ENCODE data around the gene LTBR. TPM values are rescaled to one million over a fixed set of nuclear protein-coding genes. Genes with fewer than 3 reads are reported as not detected.
A peak's percentile ranks its signal among the peaks of the same experiment; 100 is the strongest.

Gene LTBR
- total and polyA plus RNA-seq, 4 donors: 6.8 to 43.5 (median 21.1) TPM

DNA sequence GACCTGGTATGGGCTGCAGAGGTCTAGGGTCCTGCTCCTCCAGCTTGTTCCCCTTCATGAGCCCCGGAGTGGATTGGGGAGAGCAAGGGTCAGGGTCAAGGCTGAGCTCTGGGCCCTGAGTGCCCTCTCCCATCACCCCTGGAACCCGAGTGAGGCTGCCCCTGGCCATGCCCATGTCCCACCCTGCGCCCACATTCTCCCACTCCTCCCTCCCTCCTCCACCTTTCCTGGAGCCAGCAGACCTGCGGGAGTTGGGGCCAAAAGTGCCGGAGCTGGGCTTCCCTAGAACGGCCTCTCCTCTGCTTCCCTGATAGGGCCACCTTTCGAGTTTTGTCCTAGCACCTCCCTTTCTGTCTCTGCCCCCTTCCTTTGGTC lies 9.2 kb upstream of the LTBR start:
- Histone ChIP-seq H3K4me1 (ENCODE audit: control insufficient read depth, insufficient read depth, low read length) (peaks cover 20% of the 10 kb centered on the region), H3K27ac (ENCODE audit: low read depth, low read length) (no peak overlapping the region), H3K9me3 (ENCODE audit: control insufficient read depth, insufficient read depth, low read length) (no peaks in the 10 kb centered on the region), H3K27me3 (ENCODE audit: control insufficient read depth, insufficient read depth, low read length) (peaks cover 28% of the 10 kb centered on the region), H3K36me3 (ENCODE audit: control insufficient read depth, insufficient read depth, low read length) (no peaks in the 10 kb centered on the region), H3K4me3 (ENCODE audit: low read depth, low read length) (no peak overlapping the region)
- no peak for DNase-seq (ENCODE audit: low read depth in 4 of 6, low spot score in 6 of 6)
- 62% methylated on average over 7 of the region's 7 CpGs for WGBS (ENCODE audit: insufficient coverage)

DNA sequence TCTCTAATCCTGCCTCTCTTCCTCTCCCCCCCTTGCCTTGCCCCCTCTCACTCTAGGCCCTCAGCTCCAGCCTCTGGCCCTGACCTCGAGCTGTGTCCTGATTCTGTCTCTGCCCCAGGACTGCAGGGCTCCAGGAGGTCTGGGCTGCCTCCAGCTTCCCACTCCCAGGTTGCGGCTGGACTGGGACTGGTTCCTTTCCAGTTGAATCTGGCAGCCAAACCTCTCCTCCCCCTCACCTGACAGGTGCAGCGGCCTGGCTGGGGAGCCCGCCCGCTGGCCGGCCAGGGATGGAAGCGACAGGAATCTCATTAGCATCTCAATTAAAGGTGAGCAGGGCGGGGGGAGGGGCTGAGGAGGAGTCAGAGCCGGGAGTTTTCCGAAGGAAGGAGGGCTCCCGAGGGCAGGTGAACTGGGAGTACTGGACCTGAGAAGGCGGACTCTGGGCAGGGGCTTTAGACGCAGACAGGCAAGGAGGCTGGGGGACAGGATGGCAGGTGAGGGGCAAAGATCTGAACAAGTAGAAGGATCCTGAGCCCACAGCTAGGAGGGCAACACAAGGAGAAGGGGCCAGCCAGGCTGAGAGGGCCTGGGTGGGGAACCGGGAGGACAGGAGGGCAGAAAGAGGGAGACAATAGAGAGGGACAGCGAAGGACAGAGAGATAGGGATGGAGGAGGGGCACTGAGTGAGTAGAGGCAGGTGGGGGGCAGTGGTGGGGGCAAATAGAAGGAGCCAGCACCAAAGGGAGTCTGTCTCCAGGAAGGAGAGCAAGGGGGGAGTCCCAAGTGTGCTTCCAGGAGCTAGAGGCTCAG lies 8.5 kb upstream of the LTBR start, which contains the start of gene SCNN1A:
TSS of gene SCNN1A (minus strand) at position 295 of the 810 bp plus-strand sequence. CDS start 780 bp downstream, outside the sequence.
- H3K27me3 ChIP-seq (ENCODE audit: control insufficient read depth, insufficient read depth, low read length): peaks cover 28% of the 10 kb centered on the region
- WGBS (ENCODE audit: insufficient coverage): 61% methylated on average over 15 of the region's 15 CpGs

DNA sequence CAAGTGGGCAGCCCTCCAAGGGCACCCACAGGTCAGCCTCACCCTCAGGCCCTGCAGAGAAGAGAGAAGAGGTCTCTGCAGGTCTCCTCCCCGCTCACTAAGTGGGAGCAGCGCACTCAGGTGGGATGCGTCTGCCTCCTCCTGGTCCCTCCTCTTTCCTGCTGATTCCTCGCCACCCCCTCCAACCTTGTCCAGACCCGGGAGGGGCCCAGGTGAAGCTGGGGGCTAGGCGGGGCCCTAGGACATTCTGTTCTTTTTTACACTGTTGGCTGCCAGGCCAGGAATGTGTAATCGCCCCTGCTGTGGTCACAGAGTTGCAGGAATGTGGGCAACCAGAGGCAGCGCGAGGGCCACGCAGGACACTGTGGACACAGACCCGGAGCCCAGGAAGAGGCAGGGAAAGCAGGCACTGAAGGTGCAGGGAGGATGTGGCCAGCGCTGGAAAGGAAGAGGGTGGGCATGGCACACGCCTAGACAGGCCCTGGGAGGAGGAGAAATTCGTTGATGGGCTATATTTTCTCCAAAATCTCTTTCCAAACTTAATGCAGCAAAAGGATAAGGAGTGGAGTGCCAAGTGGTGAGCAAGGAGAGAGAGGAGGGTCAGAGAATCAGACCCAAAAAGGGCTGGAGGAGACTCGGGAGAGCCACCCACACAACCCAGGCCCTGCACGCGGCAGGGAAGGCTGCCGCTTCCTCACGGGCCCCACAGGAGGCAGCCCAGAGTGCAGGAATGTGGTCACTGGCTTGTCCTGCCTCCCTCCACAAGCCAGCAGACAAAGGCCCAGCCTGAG lies 7.7 kb upstream of the LTBR start:
- H3K4me3 ChIP-seq (ENCODE audit: low read depth, low read length): no peak overlapping the region
- no peak for DNase-seq (ENCODE audit: low read depth in 4 of 6, low spot score in 6 of 6)
- H3K9me3 ChIP-seq (ENCODE audit: control insufficient read depth, insufficient read depth, low read length): no peaks in the 10 kb centered on the region
- H3K27ac ChIP-seq (ENCODE audit: low read depth, low read length): peak overlapping the region; percentile 2
- peaks cover 20% of the 10 kb centered on the region for H3K4me1 ChIP-seq (ENCODE audit: control insufficient read depth, insufficient read depth, low read length)
- 60% methylated on average over 12 of the region's 19 CpGs for WGBS (ENCODE audit: insufficient coverage)
- H3K36me3 ChIP-seq (ENCODE audit: control insufficient read depth, insufficient read depth, low read length): no peaks in the 10 kb centered on the region
- H3K27me3 ChIP-seq (ENCODE audit: control insufficient read depth, insufficient read depth, low read length): peaks cover 28% of the 10 kb centered on the region

More for the DNA sequence above, 8.5 kb upstream of the LTBR start, which contains the start of gene SCNN1A:
- H3K27ac ChIP-seq (ENCODE audit: low read depth, low read length): peak within 1 kb of the TSS; percentile 2
- H3K4me3 ChIP-seq (ENCODE audit: low read depth, low read length): no peak within 1 kb of the TSS
- H3K4me1 ChIP-seq (ENCODE audit: control insufficient read depth, insufficient read depth, low read length): peaks cover 20% of the 10 kb centered on the region
- DNase-seq (ENCODE audit: low read depth in 4 of 6, low spot score in 6 of 6): no peak
- no peaks in the 10 kb centered on the region for H3K9me3 ChIP-seq (ENCODE audit: control insufficient read depth, insufficient read depth, low read length)
- H3K36me3 ChIP-seq (ENCODE audit: control insufficient read depth, insufficient read depth, low read length): no peaks in the 10 kb centered on the region

DNA sequence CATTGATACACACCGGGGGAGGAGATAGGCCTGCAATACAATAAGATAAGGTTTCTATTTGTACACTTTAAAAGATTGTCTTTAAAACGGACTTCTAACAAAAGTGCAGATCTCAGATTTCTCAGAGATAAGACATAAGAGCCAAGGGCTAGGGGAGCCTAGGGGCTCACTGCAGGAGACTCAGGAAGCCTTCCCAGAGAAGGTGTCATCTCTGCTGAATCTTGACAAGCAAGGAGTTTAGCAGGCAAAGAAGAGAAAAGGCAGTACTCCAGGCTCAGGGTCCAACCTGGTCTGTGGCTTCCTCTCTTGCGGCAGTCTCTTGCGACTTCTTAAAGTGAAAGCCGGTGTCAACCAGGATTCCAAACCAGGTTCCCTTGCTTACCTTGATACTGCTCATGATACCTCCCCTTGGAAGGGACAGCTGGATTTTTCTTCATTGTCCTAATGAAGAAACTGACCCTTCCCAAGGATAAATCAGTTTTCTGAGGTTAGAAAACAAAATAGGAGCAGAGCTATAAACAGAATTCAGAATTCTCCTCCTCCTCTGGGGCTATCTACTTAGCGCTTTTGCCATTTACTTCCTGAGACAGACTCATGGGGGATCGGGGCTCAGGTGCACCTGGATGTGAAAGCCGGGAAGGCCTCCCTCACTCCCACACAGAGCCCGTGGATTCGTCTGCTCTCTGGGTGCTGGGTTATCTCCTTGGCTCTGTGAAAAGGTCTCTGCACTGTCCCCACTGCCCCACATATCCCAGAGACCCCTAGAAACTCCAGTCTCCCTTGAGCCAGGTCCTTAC lies 6.9 kb upstream of the LTBR start:
- Histone ChIP-seq H3K4me1 (ENCODE audit: control insufficient read depth, insufficient read depth, low read length) (peaks cover 20% of the 10 kb centered on the region), H3K4me3 (ENCODE audit: low read depth, low read length) (no peak overlapping the region), H3K9me3 (ENCODE audit: control insufficient read depth, insufficient read depth, low read length) (no peaks in the 10 kb centered on the region), H3K27ac (ENCODE audit: low read depth, low read length) (peak overlapping the region; percentile 2), H3K36me3 (ENCODE audit: control insufficient read depth, insufficient read depth, low read length) (no peaks in the 10 kb centered on the region), H3K27me3 (ENCODE audit: control insufficient read depth, insufficient read depth, low read length) (peaks cover 28% of the 10 kb centered on the region)
- no peak for DNase-seq (ENCODE audit: low read depth in 4 of 6, low spot score in 6 of 6)
- WGBS (ENCODE audit: insufficient coverage): 73% methylated on average over 6 of the region's 10 CpGs

DNA sequence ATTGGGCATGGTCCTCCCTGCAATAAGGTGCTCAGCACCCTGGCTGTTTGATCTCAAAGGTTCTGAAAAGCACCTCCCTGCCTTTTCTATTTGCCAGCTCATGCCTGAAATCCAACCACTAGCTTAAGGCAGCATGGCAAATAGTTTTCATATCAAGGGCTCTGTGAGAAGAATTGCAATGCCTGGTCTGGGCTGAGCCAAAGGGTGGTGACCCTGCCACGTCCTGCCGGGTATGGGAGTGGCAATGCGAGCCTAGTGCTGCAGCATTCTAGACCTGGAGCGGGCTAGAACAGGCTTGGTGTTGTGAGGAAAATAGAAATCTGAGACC lies 6.3 kb upstream of the LTBR start:
- H3K9me3 ChIP-seq (ENCODE audit: control insufficient read depth, insufficient read depth, low read length): no peaks in the 10 kb centered on the region
- peaks cover 28% of the 10 kb centered on the region for H3K27me3 ChIP-seq (ENCODE audit: control insufficient read depth, insufficient read depth, low read length)
- H3K4me1 ChIP-seq (ENCODE audit: control insufficient read depth, insufficient read depth, low read length): peaks cover 15% of the 10 kb centered on the region
- no peak overlapping the region for H3K27ac ChIP-seq (ENCODE audit: low read depth, low read length)
- WGBS (ENCODE audit: insufficient coverage): 61% methylated on average over 3 of the region's 4 CpGs
- no peak for DNase-seq (ENCODE audit: low read depth in 4 of 6, low spot score in 6 of 6)
- no peaks in the 10 kb centered on the region for H3K36me3 ChIP-seq (ENCODE audit: control insufficient read depth, insufficient read depth, low read length)
- no peak overlapping the region for H3K4me3 ChIP-seq (ENCODE audit: low read depth, low read length)

DNA sequence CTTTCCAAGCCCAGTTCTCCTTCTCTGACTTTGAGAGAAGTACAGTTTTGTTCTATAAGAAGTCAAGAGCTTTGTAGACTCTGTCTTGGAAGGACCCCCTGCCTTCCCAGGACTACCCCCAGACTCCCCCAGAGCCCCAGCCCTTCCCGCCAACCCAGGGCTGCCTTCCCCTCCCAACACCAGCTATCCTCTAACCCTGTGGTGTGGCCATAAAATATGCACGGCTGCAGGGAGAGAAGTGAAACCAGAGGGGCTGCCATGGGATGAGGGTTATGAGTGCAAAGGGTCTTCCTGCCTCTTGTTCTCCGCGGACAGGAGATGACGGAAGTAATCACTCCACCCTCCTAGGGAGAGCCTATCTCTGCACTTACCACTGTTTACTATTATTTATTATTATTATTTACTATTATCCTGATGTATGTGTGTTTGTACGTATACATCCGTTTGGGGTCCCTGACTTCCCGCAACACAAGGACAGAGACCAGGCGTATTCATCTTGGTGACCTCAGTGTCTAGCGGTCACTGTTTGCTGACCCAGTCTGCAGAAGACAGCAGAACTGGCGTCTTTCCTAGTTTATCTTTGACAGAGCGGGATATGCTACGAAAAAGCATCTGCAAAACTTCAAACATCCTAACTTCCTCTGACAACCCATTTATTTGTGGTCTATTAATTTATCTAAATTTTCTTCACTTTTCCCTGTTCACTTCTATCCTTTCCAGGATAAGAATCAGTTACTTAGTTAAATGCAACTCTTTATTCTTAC lies 5.1 kb upstream of the LTBR start:
- no peaks in the 10 kb centered on the region for H3K36me3 ChIP-seq (ENCODE audit: control insufficient read depth, insufficient read depth, low read length)
- no peaks in the 10 kb centered on the region for H3K9me3 ChIP-seq (ENCODE audit: control insufficient read depth, insufficient read depth, low read length)
- peaks cover 24% of the 10 kb centered on the region for H3K4me1 ChIP-seq (ENCODE audit: control insufficient read depth, insufficient read depth, low read length)
- no peak overlapping the region for H3K27ac ChIP-seq (ENCODE audit: low read depth, low read length)
- H3K27me3 ChIP-seq (ENCODE audit: control insufficient read depth, insufficient read depth, low read length): peaks cover 25% of the 10 kb centered on the region
- H3K4me3 ChIP-seq (ENCODE audit: low read depth, low read length): no peak overlapping the region
- WGBS (ENCODE audit: insufficient coverage): 83% methylated on average over 3 of the region's 13 CpGs
- DNase-seq (ENCODE audit: low read depth in 4 of 6, low spot score in 6 of 6): no peak

DNA sequence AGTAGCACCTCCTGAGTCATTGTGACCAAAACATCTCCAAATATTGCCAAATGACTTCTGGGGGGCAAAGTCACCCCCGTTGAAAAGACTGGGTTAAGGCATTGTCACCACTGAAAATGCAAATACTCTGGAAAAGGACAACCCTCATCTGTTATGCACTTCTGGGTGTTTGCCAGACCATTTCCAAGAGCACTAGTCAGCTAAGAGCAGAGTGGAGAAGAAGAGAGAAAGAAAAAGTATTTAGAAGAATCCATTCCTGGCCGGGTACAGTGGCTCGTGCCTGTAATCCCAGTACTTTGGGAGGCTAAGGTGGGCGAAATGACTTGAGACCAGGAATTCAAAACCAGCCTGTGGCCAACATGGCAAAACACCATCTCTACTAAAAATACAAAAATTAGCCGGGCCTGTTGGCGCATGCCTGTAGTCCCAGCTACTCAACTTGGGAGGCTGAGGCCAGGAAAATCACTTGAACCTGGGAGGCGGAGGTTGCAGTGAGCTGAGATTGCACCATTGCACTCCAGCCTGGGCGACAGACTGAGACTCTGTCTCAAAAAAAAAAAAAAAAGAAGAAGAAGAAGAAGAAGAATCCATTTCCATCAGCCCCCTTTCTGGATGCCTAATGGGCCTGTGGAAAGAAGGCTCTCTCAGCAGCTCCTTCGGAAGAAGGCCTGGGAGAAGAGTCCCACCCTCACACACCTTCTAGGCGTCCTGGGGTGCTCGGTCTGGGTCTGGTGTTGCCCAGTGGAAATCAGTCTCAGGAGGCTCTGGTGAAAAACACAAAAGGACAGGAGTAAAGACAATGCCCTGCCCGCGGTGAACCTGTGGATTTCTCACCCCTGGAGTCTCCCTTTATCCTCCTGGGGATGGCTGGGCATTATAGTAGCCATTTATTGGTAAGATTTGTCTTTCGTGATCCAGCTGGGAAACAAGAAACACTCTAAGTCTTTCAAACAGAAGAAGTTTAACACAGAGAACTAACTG lies 3.5 kb upstream of the LTBR start:
- WGBS (ENCODE audit: insufficient coverage): 74% methylated on average over 4 of the region's 14 CpGs
- H3K27ac ChIP-seq (ENCODE audit: low read depth, low read length): no peak overlapping the region
- H3K4me1 ChIP-seq (ENCODE audit: control insufficient read depth, insufficient read depth, low read length): peaks cover 34% of the 10 kb centered on the region

DNA sequence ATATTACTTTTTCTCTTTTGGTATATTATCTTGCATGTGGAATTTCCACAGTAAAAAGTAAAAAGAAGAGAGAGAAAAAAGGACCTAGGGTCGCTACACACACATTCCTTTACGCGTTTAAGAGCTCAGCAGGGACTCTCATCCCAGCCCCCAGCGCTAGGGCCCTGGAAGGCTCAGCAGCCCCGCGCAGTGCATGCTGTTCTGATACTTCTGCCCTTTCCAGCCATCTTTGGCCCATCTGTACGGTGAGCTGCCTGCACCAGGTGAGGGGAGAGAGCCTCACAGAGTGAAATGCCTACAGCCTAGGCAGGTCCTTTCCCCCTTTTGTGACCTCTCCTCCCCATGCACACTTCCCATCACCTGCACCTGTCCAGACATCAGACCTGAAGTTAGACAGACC lies 1.6 kb upstream of the LTBR start:
- Histone ChIP-seq H3K27me3 (ENCODE audit: control insufficient read depth, insufficient read depth, low read length) (peaks cover 6% of the 10 kb centered on the region), H3K4me3 (ENCODE audit: low read depth, low read length) (no peak overlapping the region), H3K9me3 (ENCODE audit: control insufficient read depth, insufficient read depth, low read length) (no peaks in the 10 kb centered on the region), H3K36me3 (ENCODE audit: control insufficient read depth, insufficient read depth, low read length) (peaks cover 10% of the 10 kb centered on the region), H3K4me1 (ENCODE audit: control insufficient read depth, insufficient read depth, low read length) (peaks cover 22% of the 10 kb centered on the region), H3K27ac (ENCODE audit: low read depth, low read length) (no peak overlapping the region)
- 54% methylated on average over 7 of the region's 7 CpGs for WGBS (ENCODE audit: insufficient coverage)
- DNase-seq (ENCODE audit: low read depth in 4 of 6, low spot score in 6 of 6): no peak

More for the DNA sequence above, 3.5 kb upstream of the LTBR start:
- Histone ChIP-seq H3K27me3 (ENCODE audit: control insufficient read depth, insufficient read depth, low read length) (peaks cover 12% of the 10 kb centered on the region), H3K4me3 (ENCODE audit: low read depth, low read length) (no peak overlapping the region), H3K36me3 (ENCODE audit: control insufficient read depth, insufficient read depth, low read length) (peaks cover 7% of the 10 kb centered on the region), H3K9me3 (ENCODE audit: control insufficient read depth, insufficient read depth, low read length) (no peaks in the 10 kb centered on the region)
- peak in 1 of 6 donors; percentile 14 for DNase-seq (ENCODE audit: low read depth in 4 of 6, low spot score in 6 of 6)

Data from spinal cord (tissue), 10 donors.